Measurements from ENCODE around the gene SEC16B.
"Not testable (repeated sequence)": the region's sequence is repeated elsewhere in the genome, so short reads cannot be mapped to it uniquely, and the experiment has no call there.

SEC16B gene, protein sequence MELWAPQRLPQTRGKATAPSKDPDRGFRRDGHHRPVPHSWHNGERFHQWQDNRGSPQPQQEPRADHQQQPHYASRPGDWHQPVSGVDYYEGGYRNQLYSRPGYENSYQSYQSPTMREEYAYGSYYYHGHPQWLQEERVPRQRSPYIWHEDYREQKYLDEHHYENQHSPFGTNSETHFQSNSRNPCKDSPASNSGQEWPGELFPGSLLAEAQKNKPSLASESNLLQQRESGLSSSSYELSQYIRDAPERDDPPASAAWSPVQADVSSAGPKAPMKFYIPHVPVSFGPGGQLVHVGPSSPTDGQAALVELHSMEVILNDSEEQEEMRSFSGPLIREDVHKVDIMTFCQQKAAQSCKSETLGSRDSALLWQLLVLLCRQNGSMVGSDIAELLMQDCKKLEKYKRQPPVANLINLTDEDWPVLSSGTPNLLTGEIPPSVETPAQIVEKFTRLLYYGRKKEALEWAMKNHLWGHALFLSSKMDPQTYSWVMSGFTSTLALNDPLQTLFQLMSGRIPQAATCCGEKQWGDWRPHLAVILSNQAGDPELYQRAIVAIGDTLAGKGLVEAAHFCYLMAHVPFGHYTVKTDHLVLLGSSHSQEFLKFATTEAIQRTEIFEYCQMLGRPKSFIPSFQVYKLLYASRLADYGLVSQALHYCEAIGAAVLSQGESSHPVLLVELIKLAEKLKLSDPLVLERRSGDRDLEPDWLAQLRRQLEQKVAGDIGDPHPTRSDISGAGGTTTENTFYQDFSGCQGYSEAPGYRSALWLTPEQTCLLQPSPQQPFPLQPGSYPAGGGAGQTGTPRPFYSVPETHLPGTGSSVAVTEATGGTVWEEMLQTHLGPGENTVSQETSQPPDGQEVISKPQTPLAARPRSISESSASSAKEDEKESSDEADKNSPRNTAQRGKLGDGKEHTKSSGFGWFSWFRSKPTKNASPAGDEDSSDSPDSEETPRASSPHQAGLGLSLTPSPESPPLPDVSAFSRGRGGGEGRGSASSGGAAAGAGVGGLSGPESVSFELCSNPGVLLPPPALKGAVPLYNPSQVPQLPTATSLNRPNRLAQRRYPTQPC

DNA sequence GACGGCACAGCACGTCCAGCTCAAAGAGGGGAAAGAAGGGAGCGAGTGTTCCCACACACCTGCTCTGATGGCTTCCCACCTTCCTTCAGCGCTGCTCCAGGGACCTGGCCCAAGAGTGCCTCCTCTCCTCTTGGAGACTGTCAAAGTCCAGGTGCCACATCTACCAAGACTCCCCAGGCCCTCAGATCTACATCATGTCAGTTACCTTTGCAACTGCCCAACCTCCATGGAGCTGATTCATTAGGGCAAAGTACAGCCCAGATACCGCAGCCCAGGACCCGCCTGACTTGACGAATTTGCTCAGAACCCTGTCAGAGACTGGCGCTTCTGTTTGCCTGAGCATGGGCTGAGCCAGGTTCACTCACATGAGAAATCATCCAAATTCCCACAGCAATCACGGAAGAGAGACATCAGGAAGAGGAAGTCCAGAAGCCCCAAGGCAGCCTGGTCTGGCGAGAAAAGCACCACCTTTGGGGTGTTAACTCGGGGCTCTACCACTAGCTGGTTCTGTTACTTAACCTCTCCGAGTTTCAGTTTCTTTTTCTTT is at the start of gene SEC16B:
SEC16B (minus strand) TSS at position 234 of the 547 bp plus-strand sequence. CDS start 2,077 bp downstream, outside the sequence.
- DNase-seq (ENCODE audit: low read depth), result no peak

DNA sequence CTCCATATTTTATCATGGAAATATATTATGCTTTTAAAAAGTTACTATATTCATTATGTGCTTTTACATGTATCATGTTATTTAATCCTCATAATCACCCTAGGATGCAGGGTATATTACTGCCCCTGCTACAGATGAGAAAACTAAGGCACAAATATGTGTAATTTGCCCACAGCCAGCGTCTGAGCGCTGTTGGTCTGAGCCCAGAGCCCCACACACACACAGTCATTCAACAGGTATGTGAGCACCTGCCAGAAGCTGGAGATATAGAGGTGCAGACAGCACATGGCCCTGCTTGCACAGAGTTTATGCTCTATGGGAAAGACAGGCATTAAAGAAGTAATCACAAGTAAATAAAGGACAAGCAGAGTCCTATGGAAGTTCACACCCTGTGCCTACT is 49.8 kb upstream of the SEC16B start:
- DNase-seq (ENCODE audit: low read depth), result no peak

- DNase-seq (ENCODE audit: low read depth), result no peak
These were observed 49.4 kb upstream of the SEC16B start for GRCh38 chr1:178019208-178019607.

- no peak for DNase-seq (ENCODE audit: low read depth)
These were observed 47.7 kb upstream of the SEC16B start for GRCh38 chr1:178017517-178017916.

DNA sequence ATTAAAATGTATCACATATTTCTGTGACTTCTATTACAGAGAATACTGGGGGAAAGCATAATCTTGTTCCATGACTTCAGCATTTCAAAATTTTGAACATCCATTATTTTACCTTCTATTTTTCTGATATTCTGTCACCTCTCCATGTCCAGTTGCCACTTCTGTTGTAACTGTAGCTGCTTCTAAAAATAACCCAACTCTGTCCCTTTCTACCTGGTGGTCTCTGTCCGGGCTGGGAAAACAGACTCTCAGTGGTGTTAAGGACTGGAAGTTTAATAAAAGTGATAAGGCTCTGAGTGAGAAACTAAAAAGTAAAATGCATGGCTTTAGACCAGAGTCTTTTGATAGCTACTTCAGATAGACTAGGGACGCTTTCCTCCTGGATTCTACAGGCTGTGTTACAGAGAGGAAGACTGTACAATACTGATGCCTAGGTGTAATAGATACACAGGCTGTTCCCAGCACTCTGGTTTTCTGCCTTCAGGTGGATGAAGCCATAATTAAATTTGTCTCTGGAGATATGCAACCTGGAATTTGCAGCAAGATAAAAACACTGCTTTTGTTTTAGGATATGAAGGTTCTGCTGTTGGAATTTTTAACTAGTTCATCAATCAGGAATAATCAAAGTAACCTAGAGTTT is 42.1 kb upstream of the SEC16B start:
- no peak for DNase-seq (ENCODE audit: low read depth)

DNA sequence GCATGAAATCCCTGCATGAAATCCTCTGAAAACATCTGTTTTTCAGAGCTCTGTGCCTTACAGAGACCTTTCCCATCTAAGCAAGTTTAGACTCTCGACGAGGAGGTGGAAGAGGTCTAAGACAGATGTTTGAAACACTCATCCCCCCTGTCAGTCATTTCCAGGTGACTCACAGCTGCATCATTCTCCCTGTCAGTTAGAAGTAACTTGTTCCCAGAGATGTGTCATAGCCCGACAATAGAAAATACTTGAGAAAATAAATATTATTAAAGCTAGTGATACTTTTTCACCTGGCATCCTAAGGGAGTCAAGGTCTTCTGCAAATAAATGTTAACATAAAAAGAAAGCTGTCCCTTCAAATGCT is 41.6 kb upstream of the SEC16B start:
- DNase-seq (ENCODE audit: low read depth), result no peak

- DNase-seq (ENCODE audit: low read depth), result no peak
These were observed 41.0 kb upstream of the SEC16B start for GRCh38 chr1:178010674-178011464.

DNA sequence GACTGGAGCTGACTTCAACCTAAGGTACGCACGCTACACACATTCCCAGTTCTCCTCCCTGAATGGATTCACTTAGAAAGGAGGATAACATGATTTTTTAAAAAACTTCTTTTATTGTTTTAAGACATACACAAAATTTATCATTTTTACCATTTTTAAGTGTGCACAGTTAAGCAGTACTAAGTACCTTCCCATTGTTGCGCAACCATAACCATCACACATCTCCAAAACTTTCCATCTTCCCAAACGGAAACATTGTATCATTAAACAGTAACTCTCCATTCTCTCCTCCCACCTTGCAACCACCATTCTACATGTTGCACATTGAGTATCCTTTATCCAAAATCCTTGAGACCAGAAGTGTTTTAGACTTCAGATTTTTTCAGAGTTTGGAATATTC is 36.2 kb upstream of the SEC16B start:
- no peak for DNase-seq (ENCODE audit: low read depth)

GRCh38 chr1:178005450-178005849 is 35.6 kb upstream of the SEC16B start:
- no peak for DNase-seq (ENCODE audit: low read depth)

- DNase-seq (ENCODE audit: low read depth), result no peak
These were observed 35.1 kb upstream of the SEC16B start for GRCh38 chr1:178004926-178005391.

DNA sequence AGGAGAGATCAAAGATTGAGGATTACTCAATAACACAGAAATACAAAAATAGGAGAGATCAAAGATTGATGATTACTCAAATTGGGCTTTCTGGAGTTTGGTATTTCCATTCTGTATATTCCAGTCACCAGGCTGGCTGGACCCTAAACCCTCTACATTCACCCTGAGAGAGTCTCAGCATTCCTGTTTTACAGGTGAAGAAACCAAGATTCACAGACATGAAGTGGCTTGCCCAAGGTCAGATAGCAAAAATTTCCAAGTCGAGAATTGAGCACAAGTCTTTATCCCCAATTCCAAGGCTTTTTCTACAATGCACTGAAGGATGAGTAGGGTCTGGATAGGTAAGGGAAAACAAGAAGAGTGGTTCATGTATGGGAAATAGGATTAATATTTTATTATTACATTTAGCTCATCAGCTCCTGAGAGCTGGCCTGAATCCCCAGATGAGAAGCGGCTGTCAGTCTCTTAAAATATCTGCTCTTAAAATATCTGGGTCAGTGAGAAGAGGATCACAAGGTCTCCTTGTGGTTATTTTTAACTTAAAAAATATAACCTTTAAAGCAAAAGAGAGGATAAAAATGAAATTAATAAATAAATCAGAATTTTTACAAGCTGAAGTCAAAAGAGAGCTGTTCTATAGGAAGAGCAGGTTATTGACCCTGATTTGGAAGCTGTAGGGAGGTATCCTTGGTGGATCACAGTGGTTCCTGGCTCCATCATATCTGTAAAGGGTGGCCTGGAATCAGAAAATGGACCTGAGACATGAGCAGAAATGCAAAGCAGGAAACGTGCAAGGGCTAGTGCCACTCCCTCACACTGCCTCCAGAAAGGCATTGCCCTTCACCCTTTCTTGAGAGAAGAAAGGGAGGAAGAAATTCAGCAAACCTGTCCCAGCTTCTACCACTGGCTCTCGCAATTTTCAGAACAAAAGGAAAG is 29.1 kb upstream of the SEC16B start:
- no peak for DNase-seq (ENCODE audit: low read depth)

DNA sequence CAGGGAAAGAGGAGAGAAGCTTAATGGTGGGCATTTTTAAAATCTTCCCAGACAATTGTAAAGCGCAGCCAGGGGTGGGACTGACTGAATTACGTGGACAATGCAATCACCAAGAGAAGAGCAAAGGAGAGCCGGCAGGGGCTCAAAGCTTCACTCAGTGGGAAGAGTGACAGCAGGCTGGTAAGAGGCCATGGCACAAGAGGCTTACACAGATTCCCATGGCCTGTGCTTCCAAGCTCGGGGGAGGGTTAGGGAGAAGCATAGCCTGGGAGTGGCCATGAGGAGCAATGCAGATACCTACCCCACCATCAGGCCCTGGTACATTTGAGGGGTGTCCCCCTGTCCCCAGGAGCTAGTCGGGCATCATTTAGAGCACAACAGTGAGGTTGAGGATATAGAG is 27.1 kb upstream of the SEC16B start:
- no peak for DNase-seq (ENCODE audit: low read depth)

DNA sequence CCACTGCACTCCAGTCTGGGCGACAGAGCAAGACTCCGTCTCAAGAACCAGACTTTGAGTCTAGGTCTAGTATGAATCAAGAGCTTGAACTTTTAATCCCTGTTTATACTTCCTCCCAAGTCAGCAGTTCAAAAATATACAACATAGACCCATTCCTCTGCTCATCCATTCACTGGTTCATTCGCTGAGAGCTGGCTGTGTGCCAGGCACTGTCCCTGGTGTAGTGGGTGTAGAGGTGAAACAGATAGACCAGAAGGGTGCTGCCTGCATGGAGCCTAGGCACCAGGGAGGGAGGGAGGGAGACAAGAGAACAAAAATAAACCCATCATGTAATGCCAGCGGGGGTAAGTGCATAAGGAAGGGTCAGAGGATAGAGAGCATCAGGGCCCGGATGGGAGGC is 25.5 kb upstream of the SEC16B start:
- no peak for DNase-seq (ENCODE audit: low read depth)

- DNase-seq (ENCODE audit: low read depth), result not testable (repeated sequence)
These were observed 16.4 kb upstream of the SEC16B start for GRCh38 chr1:177986281-177986680.

DNA sequence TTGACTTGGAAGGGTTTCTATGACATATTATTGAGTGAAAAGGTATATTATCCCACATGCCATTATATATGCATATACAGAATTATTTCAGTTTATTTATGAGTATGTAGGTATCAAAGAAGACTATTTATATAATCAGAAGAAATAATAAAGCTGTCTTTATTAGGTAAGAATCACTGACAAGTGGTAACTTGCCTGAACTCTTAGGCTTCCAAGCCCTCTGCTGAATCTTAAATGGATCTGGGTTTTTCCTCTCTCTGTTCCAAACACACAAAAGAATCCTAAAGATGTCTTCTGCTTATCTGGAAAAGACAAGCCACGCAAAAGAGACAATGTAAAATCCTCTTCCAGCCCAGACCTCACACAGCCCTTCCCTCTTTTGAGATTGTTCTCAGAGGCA is 14.9 kb upstream of the SEC16B start:
- DNase-seq (ENCODE audit: low read depth), result no peak

DNA sequence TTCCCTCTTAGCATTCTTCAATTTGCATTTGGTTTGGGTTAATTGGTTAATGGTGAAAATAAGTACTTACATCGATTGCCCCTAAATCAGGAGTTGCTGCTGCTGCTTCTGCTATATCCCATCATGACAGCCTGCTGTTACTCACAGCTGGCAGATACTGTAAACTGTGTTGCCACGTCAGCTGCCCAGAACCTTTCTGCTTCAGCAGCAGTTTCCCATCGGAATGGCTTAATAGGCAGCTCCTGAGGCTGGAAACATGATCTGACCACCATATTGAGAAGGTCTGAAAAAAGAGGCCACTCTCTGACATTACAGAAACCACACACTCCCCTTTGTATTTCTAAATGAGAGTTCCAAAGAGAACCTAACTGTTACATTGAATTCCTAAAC is 14.3 kb upstream of the SEC16B start:
- DNase-seq (ENCODE audit: low read depth), result no peak

GRCh38 chr1:177983482-177984135 is 13.8 kb upstream of the SEC16B start:
- no peak for DNase-seq (ENCODE audit: low read depth)

- DNase-seq (ENCODE audit: low read depth), result no peak
These were observed 13.2 kb upstream of the SEC16B start for GRCh38 chr1:177983077-177983476.

DNA sequence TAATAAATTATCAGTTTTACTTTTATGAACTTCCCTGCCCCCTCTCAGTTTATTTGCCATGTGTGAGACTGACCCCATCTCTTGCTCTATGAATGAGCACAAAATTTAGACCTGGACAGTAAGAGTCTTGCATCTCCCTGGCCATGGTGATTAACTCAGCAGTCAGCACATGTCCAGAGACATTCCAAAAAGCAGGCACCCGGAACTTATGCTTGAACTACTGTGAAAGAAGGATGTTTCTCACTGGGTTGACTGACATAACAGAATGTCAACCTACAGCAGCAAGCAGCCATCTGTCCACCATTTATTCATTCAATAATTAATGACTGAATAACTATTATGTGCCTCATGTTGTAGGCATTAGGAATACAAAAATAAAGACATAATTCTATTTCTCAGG is 11.3 kb upstream of the SEC16B start:
- no peak for DNase-seq (ENCODE audit: low read depth)

Data from CMK (cell line).